ENCODE measurements around the gene SEC16A.

Gene SEC16A

GRCh38 chr9:136482793-136483588 lies at the start of gene SEC16A:
SEC16A (minus strand) TSS chr9:136483040; CDS start chr9:136477615, 5,425 bp downstream.
- in situ Hi-C loops (cut with MboI; ENCODE audit: low sequenced_read_pairs) = no loop called here

DNA sequence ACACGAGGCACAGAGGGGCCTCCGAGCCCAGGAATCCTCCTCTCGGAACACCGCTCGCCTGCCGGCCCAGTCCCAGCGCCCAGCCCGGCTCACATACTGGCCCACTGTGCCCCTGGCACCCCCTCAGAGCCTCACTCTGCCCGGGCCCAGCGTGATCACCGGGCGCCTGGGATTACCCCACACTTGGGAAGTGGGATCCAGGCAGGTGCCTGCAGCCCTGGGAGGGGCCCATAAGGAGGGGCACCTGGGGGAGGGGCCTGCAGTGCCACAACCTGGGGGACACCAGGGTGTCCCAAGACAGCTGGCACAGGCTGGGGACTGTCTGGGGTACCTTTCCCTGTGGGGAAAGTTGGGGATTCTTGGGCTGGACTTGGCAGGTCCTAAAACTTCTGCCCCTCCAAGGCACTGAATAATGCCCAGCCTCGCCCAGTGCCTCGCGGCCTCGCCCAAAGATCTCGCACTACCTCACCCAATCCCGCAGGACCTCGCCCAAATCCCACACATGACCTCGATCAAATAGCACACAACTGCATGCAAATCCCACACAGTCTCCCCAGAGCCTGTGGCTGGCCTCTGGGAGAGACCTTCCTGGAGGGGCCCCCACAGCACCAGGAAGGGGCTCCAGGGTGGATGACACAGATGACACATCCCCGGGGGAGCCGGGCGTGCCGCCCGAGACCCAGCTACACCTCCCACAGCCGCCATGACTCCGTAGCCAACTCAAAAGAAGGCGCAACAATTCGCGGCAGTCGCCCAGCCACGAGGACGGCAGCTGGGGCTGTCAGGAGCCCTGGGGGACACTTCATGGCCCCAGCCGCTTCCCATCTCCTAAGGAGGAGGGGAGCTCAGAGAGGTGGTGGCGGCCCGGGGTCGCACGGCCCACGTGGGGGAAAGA lies 49.3 kb upstream of the SEC16A start:
- in situ Hi-C loops (cut with MboI; ENCODE audit: low sequenced_read_pairs) = no loop called here

GRCh38 chr9:136531186-136531903 lies 48.5 kb upstream of the SEC16A start:
- in situ Hi-C loops (cut with MboI; ENCODE audit: low sequenced_read_pairs) = no loop called here

DNA sequence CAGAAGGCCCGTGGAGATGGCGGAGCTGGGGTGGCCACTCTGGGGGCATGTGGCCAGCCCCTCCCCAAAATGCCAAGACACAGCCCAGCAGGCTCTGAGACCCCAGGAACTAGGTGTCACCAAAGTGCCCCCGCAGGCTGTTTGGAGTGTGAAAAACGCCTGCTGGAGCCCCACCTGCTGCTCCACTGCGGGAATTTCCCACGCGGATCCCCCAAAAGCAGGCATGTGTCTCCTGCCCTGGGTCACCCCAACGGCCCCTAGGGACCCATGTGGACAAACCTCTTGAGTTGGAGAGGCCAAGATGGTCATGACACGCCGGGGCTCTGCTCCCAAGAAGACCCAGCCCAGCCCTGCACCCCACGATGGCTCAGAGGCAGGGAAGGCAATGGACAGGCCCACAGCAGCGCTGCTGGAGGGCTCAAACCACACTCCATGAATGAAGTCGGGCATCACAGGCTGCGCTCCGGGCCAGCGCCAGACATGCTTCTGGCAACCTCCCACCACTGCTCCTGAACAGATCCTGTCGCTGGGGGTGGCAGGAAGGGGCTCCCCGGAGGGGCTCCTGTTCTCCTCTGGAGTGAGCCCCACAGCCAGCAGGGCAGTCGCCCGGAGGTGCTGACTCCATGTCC lies 47.7 kb upstream of the SEC16A start:
- in situ Hi-C loops (cut with MboI; ENCODE audit: low sequenced_read_pairs) = no loop called here

GRCh38 chr9:136529516-136530460 lies 46.9 kb upstream of the SEC16A start:
- in situ Hi-C loops (cut with MboI; ENCODE audit: low sequenced_read_pairs) = no loop called here

DNA sequence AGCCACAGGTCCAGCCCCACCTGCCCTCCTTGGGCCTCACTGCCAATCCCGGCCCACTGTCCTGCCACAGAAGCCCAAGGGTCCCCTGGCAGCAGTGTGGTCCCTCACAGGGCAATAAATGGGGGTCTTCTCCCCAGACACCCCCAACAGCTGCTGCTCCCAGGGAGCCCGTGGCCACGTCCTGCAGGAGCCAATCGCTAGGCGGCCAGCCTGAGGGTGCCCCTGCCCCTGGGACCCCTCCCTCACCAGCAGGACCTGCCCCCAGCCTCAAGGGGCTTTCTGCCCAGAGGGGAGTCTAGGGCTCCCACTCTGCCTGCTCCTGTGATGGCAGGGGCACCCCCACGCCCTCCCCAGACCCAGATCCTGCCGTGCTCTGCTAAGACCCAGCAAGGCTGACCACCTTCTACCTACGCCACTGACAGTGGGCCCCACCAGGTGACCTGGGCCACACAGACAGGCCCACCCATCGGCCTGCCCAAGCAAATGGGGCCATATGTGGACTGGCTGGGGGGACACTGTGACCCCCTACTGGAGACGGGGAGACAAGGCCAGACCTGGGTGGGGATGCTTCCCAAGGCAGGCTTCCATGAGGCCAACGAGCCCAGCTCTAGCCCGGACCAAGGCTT lies 46.0 kb upstream of the SEC16A start:
- in situ Hi-C loops (cut with MboI; ENCODE audit: low sequenced_read_pairs) = no loop called here

DNA sequence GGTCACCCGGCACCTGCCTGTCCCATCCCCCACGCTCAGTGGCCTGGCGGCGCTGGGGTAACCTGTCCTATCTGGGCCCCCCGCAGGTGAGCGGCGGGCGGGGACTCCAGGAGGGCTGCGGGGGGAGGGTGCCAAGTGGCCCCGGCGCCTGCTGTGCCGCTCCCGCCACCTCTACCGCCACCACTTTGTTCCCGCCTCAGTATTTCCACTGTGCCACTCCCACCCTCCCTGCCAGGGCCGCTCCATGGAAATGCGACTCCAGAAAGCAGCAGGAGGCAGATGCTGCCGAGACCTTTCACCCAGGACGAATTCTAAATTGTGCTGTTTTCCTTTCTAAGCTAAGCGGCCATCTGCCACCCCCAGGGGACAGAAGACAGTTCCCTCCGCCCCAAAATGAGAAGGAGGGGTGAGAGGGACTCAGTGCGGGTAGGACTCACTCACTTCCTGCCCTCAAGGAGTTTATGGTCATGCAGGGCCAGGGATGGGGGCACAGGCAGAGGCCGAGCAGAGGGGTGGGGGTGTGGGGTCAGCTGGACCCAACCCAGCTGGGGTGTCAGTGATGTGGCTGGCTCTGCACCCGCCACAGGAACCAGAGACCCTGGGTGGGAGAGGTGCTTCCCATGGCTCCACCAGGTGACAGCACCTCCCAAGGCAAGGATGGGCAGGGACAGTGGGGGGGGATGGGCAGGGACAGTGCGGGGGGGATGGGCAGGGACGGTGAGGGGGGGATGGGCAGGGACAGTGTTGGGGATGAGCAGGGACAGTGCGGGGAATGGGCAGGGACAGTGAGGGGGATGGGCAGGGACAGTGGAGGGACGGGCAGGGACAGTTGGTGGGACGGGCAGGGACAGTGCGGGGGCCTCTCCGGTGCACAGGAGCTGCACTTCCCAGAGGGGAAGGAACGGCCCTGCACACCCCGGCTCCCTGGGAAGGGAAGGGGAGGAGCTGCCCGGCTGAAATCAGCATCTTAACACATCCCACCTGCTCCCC lies 45.2 kb upstream of the SEC16A start:
- in situ Hi-C loops (cut with MboI; ENCODE audit: low sequenced_read_pairs) = no loop called here

GRCh38 chr9:136527131-136527530 lies 44.3 kb upstream of the SEC16A start:
- in situ Hi-C loops (cut with MboI; ENCODE audit: low sequenced_read_pairs) = no loop called here

DNA sequence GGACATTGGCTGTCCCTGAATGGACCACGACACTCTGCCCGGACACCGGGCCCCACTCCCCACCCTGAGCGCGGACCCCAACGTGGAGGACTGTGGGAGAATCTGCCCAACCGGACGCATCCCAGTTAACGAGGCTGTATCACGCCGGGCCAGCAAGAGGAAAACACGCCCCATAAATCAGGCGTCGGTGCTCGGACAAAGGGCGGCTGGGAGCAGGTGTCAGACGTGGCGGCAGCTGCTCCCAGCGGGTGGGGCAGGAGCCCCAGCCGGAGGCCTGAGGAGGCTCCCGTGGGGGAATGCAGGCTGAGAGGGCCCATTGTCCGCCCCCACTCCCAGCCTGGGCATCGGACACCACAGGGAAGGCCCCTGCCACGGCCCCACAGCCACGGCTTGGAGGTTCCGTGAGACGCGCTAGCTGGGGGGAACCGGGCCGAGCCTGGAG lies 43.8 kb upstream of the SEC16A start:
- in situ Hi-C loops (cut with MboI; ENCODE audit: low sequenced_read_pairs) = no loop called here

DNA sequence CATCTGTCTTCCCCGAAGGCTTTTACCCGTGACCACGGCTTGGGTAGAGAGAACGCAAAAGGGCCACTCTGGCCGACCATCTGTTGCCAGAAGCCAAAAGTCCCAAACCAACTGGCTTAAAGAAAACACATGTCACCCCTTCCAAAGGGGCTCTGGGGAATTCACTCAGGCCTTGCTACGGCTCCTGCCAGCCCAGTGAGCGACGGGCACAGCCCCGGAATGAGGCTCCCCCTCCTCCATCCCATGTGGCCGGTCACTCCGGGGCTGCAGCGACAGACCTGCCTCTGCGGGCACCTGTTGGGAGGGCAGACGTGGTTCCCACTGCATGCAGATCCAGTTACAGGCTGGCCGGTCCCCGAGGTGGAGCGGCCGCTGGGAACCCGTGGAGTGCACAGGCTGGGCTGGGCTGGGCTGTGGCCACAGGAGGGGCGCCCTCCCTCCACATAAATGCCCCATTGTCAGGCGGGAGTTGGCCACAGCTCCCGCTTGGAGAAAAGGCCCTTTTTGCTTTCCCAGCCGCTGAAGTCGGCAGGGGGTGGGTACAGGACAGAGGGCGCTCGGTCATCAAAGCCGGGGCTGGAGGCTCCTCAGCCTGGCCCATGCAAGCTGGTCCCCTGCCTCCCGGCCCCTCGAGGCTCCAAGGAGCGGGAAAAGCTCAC lies 43.1 kb upstream of the SEC16A start:
- in situ Hi-C loops (cut with MboI; ENCODE audit: low sequenced_read_pairs) = no loop called here

- in situ Hi-C loops (cut with MboI; ENCODE audit: low sequenced_read_pairs) = no loop called here
These were observed 42.4 kb upstream of the SEC16A start for GRCh38 chr9:136525207-136525606.

DNA sequence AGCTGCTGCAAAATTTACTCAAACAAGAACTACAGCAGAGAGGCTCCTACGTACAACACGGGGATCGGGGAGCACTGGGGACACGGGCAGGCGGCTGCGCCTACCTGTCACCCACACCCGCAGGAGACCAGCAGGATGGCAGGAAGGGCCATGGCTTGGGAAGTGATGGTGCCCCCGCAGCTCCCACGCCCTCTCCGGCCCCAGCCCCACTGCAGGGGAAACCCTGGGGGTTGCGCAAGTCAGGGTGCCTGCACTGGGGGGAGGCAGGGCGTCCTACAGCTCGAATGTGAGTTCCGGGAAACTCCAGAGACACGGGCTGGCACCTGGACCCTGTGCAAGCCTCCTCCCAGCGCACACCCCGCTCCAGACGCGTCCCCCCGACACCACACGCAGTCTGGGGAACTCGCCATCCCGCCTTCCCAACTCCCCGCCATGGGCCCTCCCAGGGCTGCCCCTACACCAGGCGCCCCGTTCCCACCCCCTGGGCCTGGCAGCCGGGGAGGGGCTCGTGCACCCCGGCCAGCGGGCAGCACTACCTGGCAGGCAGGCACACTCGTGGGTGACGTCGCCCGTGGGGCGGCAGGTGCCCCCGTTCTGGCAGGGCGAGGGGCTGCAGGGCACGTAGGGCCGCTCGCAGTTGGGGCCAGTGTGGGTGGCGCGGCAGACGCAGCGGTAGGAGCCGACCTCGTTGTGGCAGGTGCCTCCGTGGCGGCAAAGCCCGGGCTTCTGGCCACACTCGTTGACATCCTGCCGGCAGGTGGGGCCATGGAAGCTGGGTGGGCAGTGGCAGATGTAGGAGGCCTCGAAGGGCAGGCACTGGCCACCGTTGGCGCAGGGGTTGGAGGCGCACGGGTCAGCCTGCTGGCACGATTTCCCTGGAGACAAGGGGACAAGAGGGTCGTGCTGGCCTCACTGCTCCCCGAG lies 39.7 kb upstream of the SEC16A start:
- in situ Hi-C loops (cut with MboI; ENCODE audit: low sequenced_read_pairs) = no loop called here

DNA sequence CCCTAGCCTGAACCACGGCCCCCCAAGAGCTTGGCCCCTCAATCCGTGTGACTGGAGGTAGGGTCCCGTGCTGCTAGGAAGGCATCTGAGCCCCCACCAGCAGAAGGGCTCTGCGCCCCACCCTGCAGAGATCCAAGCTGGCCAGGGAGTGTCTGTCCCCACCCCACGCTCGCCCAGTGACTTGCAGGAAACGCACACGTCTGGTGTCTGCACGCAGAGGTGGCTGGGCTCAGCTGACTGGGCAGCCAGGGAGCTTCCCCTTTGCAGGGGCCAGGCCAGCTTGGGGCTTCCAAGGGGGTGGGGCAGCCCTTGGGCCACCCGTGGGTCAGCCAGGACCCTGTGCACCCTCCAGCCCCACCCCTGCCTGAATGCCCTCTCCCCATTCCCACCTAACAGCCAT lies 38.7 kb upstream of the SEC16A start:
- in situ Hi-C loops (cut with MboI; ENCODE audit: low sequenced_read_pairs) = no loop called here

- in situ Hi-C loops (cut with MboI; ENCODE audit: low sequenced_read_pairs) = no loop called here
These were observed 37.3 kb upstream of the SEC16A start for GRCh38 chr9:136520053-136520540.

GRCh38 chr9:136519263-136520052 lies 36.6 kb upstream of the SEC16A start:
- in situ Hi-C loops (cut with MboI; ENCODE audit: low sequenced_read_pairs) = no loop called here
